Measurements from ENCODE around the gene MGLL. TPM values are rescaled to one million over a fixed set of nuclear protein-coding genes. Genes with fewer than 3 reads are reported as not detected.

Gene MGLL
- total and polyA plus RNA-seq, 2 experiments from 2014 or later: 58.7 to 184 TPM

DNA sequence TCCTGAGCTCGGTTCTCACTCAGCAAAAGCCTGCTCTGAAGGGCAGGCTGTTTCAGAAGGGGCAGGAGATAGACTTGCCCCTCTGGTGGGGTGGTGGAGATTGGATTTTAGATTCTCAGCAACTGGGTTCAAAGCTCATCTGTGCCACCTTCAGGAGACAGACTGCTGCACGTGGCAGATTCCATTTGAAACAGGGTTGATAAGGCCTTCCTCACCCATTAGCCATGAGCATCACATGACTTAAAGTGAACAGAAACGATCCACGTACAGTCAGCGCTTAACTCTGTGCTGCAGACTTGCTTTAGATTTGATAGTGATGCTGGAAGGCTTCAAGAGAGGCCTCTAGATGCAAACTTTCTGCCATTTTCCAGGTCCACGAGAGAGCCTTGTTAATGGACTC, 35.0 kb upstream of the MGLL start:
- no peak overlapping the region for H2AFZ ChIP-seq
- H3K9me2 ChIP-seq (ENCODE audit: insufficient read depth): no peaks in the 10 kb centered on the region
- H3K9me3 ChIP-seq (ENCODE audit: low read depth): no peaks in the 10 kb centered on the region
- no peak overlapping the region for H3K4me2 ChIP-seq (ENCODE audit: unreplicated experiment)
- H3K27me3 ChIP-seq (replicated peaks; ENCODE audit: insufficient read depth): peaks cover 15% of the 10 kb centered on the region
- 54 to 63% methylated on average over 6 of the region's 6 CpGs for WGBS, 2 experiments (ENCODE audit: low coverage in 1 of 2, low lambda C conversion rate in 2 of 2, missing lambda C conversion rate in 2 of 2)
- no peak overlapping the region for H3K9ac ChIP-seq
- no peaks in the 10 kb centered on the region for H3K79me2 ChIP-seq (ENCODE audit: insufficient read depth)
- no peaks in the 10 kb centered on the region for H4K20me1 ChIP-seq (ENCODE audit: insufficient read depth)
- H3K4me1 ChIP-seq (ENCODE audit: insufficient read depth): no peaks in the 10 kb centered on the region
- in situ Hi-C loops (cut with MboI): no loop called here
- TF ChIP-seq EZH2 (IDR thresholded peaks at IDR 0.05; ENCODE audit: insufficient read depth, poor library complexity, severe bottlenecking): no peak
- TF ChIP-seq EZH2phosphoT487 (IDR thresholded peaks at IDR 0.05; ENCODE audit: insufficient read depth, low read depth): no peak
- no peak overlapping the region for H3K4me3 ChIP-seq
- no peak overlapping the region for H3K27ac ChIP-seq
- H3K36me3 ChIP-seq (ENCODE audit: low read depth): no peaks in the 10 kb centered on the region
- H3F3A ChIP-seq (ENCODE audit: insufficient read depth): no peaks in the 10 kb centered on the region
- DNase-seq: no peak

DNA sequence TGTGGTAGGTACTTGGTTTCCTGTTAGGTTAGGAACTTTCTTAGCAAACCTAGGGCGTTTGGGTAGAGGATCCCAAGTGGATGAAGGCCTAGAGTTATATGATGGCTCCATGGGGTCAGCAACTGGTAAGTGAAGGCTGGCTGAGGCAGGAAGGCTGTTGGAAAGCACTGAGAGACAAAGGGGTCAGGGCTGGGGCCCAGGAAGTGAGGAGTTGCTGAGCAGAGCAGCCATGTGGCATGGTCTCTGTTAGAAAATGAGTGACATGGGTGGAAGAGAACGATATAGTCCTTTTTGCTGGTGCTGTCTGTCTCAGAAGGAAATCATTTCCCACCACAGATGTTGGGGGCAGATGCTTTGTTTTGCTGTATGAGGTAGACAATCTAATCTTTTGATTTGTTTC, 34.5 kb upstream of the MGLL start:
- no peaks in the 10 kb centered on the region for H3K9me3 ChIP-seq (ENCODE audit: low read depth)
- H3K79me2 ChIP-seq (ENCODE audit: insufficient read depth): no peaks in the 10 kb centered on the region
- no peak overlapping the region for H3K9ac ChIP-seq
- no peak for DNase-seq
- in situ Hi-C loops (cut with MboI): no loop called here
- no peak overlapping the region for H2AFZ ChIP-seq
- H3K9me2 ChIP-seq (ENCODE audit: insufficient read depth): no peaks in the 10 kb centered on the region
- WGBS, 2 experiments (ENCODE audit: low coverage in 1 of 2, low lambda C conversion rate in 2 of 2, missing lambda C conversion rate in 2 of 2): 59 to 67% methylated on average over 2 of the region's 2 CpGs
- H3K4me1 ChIP-seq (ENCODE audit: insufficient read depth): no peaks in the 10 kb centered on the region
- TF ChIP-seq EZH2phosphoT487 (IDR thresholded peaks at IDR 0.05; ENCODE audit: insufficient read depth, low read depth): no peak
- TF ChIP-seq EZH2 (IDR thresholded peaks at IDR 0.05; ENCODE audit: insufficient read depth, poor library complexity, severe bottlenecking): no peak
- H3F3A ChIP-seq (ENCODE audit: insufficient read depth): no peaks in the 10 kb centered on the region
- no peak overlapping the region for H3K4me3 ChIP-seq
- no peaks in the 10 kb centered on the region for H3K36me3 ChIP-seq (ENCODE audit: low read depth)
- no peak overlapping the region for H3K4me2 ChIP-seq (ENCODE audit: unreplicated experiment)
- no peak overlapping the region for H3K27ac ChIP-seq
- H4K20me1 ChIP-seq (ENCODE audit: insufficient read depth): no peaks in the 10 kb centered on the region
- H3K27me3 ChIP-seq (replicated peaks; ENCODE audit: insufficient read depth): peaks cover 15% of the 10 kb centered on the region

DNA sequence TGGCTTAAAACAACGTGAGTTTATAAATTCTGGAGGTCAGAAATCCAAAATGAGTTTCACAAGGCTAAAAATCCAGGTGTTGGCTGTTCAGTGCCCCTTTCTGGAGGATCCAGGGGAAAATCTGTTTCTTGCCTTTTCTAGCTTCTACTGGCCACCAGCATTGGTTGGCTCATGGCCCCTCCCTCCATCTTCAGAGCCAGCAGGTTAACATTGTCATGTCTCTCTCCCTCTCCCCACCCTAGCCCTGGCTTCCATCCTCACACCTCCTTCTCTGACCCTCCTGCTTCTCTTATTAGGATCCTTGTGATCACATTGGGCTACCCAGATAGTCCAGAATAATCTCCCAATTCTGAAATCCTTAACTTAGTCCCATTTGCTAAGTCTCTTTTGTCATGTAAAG, 32.9 kb upstream of the MGLL start:
- no peaks in the 10 kb centered on the region for H3K79me2 ChIP-seq (ENCODE audit: insufficient read depth)
- no peak for DNase-seq
- H3K36me3 ChIP-seq (ENCODE audit: low read depth): no peaks in the 10 kb centered on the region
- in situ Hi-C loops (cut with MboI): no loop called here
- no peak overlapping the region for H2AFZ ChIP-seq
- H4K20me1 ChIP-seq (ENCODE audit: insufficient read depth): no peaks in the 10 kb centered on the region
- H3K4me1 ChIP-seq (ENCODE audit: insufficient read depth): no peaks in the 10 kb centered on the region
- H3K4me2 ChIP-seq (ENCODE audit: unreplicated experiment): no peak overlapping the region
- no peaks in the 10 kb centered on the region for H3K9me3 ChIP-seq (ENCODE audit: low read depth)
- no peak overlapping the region for H3K4me3 ChIP-seq
- 3 to 13% methylated on average over 1 of the region's 1 CpG for WGBS, 2 experiments (ENCODE audit: low coverage in 1 of 2, low lambda C conversion rate in 2 of 2, missing lambda C conversion rate in 2 of 2)
- no peak for TF ChIP-seq EZH2 (IDR thresholded peaks at IDR 0.05; ENCODE audit: insufficient read depth, poor library complexity, severe bottlenecking)
- TF ChIP-seq EZH2phosphoT487 (IDR thresholded peaks at IDR 0.05; ENCODE audit: insufficient read depth, low read depth): no peak
- no peak overlapping the region for H3K9ac ChIP-seq
- no peaks in the 10 kb centered on the region for H3F3A ChIP-seq (ENCODE audit: insufficient read depth)
- H3K27ac ChIP-seq: no peak overlapping the region
- no peaks in the 10 kb centered on the region for H3K9me2 ChIP-seq (ENCODE audit: insufficient read depth)
- H3K27me3 ChIP-seq (replicated peaks; ENCODE audit: insufficient read depth): peaks cover 8% of the 10 kb centered on the region

DNA sequence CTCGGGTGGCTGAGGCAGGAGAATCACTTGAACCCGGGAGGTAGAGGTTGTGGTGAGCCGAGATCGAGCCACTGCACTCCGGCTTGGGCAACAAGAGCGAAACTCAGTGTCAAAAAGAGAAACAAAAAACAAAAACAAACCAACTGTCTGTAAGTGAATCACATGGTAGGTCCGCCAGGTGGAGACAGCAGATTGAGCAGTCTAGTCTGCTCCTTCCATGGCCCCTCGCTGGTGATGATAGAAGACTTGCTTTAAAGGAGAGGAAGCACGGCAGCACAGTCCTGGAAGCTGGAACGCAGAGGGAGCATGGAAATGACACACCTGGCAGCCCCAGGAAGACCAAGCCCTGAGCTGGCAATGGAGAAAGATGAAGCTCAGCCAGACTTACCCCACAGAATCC, 31.4 kb upstream of the MGLL start:
- TF ChIP-seq EZH2 (IDR thresholded peaks at IDR 0.05; ENCODE audit: insufficient read depth, poor library complexity, severe bottlenecking): no peak
- TF ChIP-seq EZH2phosphoT487 (IDR thresholded peaks at IDR 0.05; ENCODE audit: insufficient read depth, low read depth): no peak
- no peaks in the 10 kb centered on the region for H3K9me3 ChIP-seq (ENCODE audit: low read depth)
- H3F3A ChIP-seq (ENCODE audit: insufficient read depth): no peaks in the 10 kb centered on the region
- DNase-seq: no peak
- peaks cover 2% of the 10 kb centered on the region for H3K27me3 ChIP-seq (replicated peaks; ENCODE audit: insufficient read depth)
- 81 to 88% methylated on average over 10 of the region's 10 CpGs for WGBS, 2 experiments (ENCODE audit: low coverage in 1 of 2, low lambda C conversion rate in 2 of 2, missing lambda C conversion rate in 2 of 2)
- no peak overlapping the region for H3K4me2 ChIP-seq (ENCODE audit: unreplicated experiment)
- no peaks in the 10 kb centered on the region for H3K79me2 ChIP-seq (ENCODE audit: insufficient read depth)
- H3K9me2 ChIP-seq (ENCODE audit: insufficient read depth): no peaks in the 10 kb centered on the region
- H3K4me1 ChIP-seq (ENCODE audit: insufficient read depth): no peaks in the 10 kb centered on the region
- H3K27ac ChIP-seq: no peak overlapping the region
- in situ Hi-C loops (cut with MboI): no loop called here
- H3K4me3 ChIP-seq: no peak overlapping the region
- H2AFZ ChIP-seq: no peak overlapping the region
- H3K9ac ChIP-seq: no peak overlapping the region
- H3K36me3 ChIP-seq (ENCODE audit: low read depth): no peaks in the 10 kb centered on the region
- no peaks in the 10 kb centered on the region for H4K20me1 ChIP-seq (ENCODE audit: insufficient read depth)

DNA sequence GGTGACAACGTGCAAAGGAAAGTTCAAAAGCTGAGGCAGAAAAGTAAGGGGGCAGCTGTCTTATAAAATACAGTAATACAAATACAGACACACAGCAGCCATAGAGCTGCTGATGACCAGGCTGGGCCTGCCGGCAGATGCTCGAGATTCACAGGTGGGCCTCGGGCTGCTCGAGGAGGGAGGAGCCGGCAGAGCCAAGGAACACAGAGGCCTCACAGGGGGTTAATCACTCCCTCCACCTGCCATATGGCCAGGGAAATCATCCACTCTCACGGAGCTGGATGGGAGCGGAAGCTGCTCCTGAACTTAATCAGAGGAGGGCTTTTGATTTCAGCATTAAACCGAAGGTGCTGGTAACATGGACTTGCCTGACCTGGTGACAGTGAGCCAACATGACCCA, 29.6 kb upstream of the MGLL start:
- no peak overlapping the region for H3K4me2 ChIP-seq (ENCODE audit: unreplicated experiment)
- no peaks in the 10 kb centered on the region for H4K20me1 ChIP-seq (ENCODE audit: insufficient read depth)
- no peak overlapping the region for H3K27ac ChIP-seq
- H3K9me2 ChIP-seq (ENCODE audit: insufficient read depth): no peaks in the 10 kb centered on the region
- no peak overlapping the region for H3K4me3 ChIP-seq
- no peaks in the 10 kb centered on the region for H3K79me2 ChIP-seq (ENCODE audit: insufficient read depth)
- no peaks in the 10 kb centered on the region for H3F3A ChIP-seq (ENCODE audit: insufficient read depth)
- 78 to 80% methylated on average over 9 of the region's 9 CpGs for WGBS, 2 experiments (ENCODE audit: low coverage in 1 of 2, low lambda C conversion rate in 2 of 2, missing lambda C conversion rate in 2 of 2)
- H3K9ac ChIP-seq: no peak overlapping the region
- in situ Hi-C loops (cut with MboI): no loop called here
- DNase-seq: no peak
- H3K4me1 ChIP-seq (ENCODE audit: insufficient read depth): no peaks in the 10 kb centered on the region
- no peaks in the 10 kb centered on the region for H3K9me3 ChIP-seq (ENCODE audit: low read depth)
- H3K27me3 ChIP-seq (replicated peaks; ENCODE audit: insufficient read depth): peaks cover 2% of the 10 kb centered on the region
- no peaks in the 10 kb centered on the region for H3K36me3 ChIP-seq (ENCODE audit: low read depth)
- H2AFZ ChIP-seq: no peak overlapping the region
- no peak for TF ChIP-seq EZH2phosphoT487 (IDR thresholded peaks at IDR 0.05; ENCODE audit: insufficient read depth, low read depth)
